Hematopoietic multipotent progenitor cell treated with erythropoietin and hydrocortisone succinate and interleukin-3 and kit ligand, for 6 days (in vitro differentiated cells): ENCODE data around the gene TRIML2.
"Not testable (repeated sequence)": the region's sequence is repeated elsewhere in the genome, so short reads cannot be mapped to it uniquely, and the experiment has no call there.

Experiments used
- DNase-seq: peaks from one replicate; pipeline ENCODE4 v3.0.0-alpha.2; 2015

The TRIML2 gene

DNA sequence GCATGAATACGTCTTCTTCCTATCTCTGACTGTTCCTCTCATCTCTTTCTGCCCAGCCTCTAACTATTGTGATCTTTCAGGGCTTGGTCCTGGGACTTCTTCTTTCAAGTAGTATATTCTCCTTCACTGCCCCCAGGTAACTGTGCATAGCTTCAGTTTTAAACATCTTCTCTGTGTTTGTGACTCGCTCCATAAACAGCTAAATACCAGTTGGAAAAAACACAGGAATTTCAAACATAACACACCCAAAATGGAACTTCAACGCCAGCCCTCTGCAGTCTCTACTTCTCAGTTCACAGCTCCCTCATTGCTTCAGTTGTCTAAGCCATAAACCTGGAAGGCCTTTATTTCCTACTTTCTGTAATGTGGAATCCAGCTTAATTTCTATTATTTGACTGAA is 16.6 kb downstream of the TRIML2 start:
- no peak for DNase-seq

DNA sequence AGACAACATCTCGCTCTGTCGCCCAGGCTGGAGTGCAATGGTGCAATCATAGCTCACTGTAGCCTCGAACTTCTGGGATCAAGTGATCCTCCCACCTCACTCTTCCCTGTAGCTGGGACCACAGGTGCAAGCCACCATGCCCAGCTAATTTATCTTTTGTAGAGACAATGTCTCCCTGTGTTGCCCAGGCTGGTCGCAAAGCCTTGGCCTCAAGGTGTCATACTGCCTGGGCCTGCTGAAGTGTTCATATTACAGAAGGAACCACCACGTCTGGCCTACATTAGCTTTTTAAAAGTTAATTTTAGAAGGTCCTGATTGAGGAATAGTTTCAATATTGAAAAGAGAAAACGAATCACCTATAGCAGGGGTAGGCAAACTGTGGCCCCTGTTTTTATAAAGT is 22.5 kb downstream of the TRIML2 start:
- no peak for DNase-seq

DNA sequence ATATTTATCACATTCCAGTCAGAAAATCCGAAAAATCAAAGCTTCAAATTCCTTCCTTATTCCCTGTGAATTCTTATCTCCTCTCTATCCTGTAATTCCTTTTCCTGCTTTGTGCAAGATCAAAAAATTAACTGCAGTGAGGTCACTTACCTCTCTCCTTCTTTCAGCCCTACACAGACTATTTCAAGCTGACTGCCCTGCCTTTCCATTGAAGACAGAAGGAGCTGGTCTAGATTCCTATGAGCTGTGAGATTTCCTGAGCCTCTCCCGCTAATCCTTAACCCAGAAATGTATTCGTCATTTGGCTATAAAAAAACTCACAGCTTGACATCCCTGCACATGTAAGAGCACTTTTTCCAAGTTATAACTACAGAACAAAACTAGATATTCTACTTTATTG is 26.6 kb downstream of the TRIML2 start:
- DNase-seq, result no peak

DNA sequence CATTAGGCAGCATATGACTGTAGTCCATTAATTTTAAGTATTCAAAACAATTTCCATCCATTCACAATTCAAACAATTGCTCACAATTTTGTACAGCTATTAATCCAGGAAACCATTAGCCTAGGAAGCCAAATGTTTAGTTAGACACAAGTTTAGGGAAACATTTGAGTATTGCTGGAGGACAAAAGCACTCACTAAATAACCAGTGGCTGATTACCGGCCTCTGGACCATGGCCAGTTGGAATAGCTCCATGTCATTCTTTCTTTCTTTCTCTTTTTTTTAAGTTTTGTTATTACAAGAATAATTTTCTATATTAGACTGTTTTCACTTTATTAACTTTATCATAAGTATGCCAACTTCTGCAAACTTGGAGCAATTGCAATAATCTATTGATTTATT is 31.3 kb downstream of the TRIML2 start:
- no peak for DNase-seq

DNA sequence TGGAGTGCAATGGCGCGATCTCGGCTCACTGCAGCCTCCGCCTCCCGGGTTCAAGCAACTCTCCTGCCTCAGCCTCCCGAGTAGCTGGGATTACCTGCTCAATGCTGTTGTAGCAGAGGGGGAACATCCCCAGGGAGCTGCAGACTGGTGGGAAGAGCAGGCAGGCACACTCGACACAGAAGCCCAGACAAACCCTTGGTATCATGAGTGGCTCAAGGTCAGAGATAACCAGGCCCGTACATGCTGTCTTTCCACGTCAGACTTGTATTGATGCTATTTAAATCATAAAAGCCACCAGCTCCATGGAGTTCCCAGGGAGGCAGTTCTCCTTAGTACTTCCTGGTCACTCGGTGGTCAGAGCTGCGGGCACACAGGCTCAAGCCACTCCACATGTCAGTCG is 33.2 kb downstream of the TRIML2 start:
- DNase-seq, result no peak

DNA sequence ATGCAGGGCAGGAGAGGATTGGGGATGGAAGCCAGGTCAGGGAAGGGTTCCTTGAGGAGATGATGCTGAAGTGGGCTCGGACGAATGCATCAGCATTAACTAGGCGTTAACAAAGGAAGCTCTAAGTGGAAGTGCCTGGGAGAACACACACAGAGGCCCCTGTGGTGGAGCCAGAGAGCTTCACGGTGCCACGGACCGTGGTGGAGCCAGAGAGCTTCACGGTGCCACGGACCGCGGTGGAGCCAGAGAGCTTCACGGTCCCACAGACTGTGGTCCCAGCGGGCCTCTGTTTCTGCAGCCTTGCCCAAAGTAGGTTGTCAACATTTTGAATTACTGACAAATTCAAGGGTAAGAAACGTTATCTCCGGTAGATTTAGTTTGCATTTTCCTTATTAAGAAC is 48.3 kb downstream of the TRIML2 start:
- no peak for DNase-seq

DNA sequence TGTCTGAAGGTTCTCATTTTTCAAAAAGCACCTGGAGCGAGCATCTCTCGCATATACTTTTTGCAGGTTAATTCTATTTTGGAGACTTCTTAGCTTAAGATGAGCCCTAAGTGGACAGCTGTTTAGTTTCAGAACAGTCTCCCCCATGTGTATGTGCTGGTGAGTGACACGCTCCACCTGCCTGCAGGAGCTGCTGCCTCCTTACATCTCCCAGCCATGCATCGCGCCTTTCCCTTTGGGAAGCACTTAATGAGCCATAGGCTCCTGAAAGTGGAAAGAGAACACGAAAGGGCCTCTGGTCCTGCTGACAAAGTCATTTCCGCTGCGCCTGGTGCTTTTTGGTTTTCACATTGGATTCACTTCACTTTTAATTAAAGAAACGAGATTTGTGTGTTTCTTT is 56.1 kb downstream of the TRIML2 start:
- no peak for DNase-seq

DNA sequence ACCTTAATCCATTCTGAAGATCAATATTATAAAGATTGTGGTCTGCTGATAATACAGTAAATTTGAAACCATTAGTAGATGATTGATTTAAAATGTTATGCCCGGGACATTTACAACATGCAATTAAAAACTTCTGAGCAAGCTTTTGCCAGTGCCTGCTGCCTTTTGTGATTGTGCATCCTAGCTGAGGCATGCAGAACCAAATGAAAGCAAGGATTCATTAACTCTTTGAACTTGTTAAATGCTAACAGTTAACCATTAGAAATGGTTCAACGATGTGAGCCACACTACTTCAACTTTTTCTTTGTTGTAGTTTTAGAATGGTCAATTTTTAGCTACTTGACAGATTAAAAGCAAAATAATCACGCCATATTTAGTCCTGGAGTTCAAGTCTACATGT is 62.7 kb downstream of the TRIML2 start:
- no peak for DNase-seq

DNA sequence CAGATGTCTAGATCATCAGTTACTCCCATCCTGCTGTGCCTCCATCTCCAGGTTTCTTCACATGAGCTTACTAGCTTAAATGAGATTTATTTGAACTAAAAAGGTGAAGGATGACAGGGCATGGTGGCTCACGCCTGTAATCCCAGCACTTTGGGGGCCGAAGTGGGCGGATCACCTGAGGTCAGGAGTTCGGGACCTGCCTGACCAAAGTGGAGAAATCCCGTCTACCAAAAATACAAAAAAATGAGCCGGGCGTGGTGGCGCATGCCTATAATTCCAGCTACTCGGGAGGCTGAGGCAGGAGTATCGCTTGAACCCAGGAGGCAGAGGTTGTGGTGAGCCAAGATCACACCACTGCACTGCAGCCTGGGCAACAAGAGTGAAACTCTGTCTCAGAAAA is 63.9 kb downstream of the TRIML2 start:
- not testable (repeated sequence) for DNase-seq

DNA sequence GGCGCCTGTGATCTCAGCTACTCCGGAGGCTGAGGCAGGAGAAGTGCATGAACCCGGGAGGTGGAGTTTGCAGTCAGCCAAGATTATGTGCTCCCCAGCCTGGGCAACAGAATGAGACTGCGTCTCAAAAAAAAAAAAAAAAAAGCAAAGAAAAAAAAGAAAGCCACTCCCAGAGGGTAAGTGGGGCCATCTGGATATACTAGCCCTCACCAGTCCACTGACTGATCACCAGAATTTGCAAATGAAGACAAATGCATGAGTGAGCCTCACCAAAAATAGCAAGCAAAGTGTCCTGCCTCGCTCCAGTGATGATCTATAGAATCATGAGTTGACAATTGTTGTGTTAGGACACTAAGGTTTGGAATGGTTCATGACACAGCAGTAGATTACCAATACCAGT is 66.2 kb downstream of the TRIML2 start:
- DNase-seq, result no peak

DNA sequence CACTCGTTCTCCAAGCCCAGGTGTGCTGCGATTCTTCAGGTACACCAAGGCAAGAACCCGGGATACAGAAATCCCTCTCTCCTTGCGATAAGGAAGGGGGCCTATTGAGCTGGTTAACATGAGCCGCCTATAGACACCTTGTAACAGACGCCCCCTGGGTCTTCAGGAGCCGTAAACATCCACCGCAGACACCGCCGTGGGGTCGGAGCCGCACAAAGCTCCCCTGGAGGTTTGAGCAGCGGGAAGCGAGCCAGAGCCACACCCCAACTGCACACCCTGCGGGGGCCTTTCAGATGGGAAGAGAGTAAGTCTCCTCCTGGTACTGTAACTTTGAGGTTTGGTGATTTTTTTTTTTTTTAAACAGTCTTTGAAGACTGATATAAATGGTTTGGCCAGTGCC is 67.2 kb downstream of the TRIML2 start:
- DNase-seq, result no peak

DNA sequence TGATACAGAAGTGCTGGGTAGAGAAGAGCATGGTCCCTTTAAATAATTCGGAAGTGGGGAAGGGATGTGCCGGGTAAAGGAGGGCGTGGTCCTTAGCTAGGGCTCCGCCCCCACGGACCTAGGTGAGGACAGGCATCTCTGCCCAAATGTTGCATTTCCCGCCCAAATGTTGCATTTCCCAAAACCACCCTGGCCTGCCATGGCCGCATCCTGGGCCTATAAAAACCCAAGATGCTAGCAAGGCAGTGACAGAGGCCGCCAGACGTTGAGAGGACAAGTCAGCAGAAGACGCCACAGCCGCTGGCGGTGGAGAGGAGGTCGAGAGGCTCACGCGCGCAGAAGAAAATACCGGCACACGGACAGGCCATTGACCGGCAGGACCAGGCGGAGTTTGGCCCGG is 67.7 kb downstream of the TRIML2 start:
- no peak for DNase-seq
